ENCODE results near the gene CHRM2. TPM values are rescaled to one million over a fixed set of nuclear protein-coding genes. Genes with fewer than 3 reads are reported as not detected.

Gene CHRM2
- total and polyA plus RNA-seq, 2 donors (not counting 1 experiment from before 2014, with no cell fraction given): 7.9 to 47.1 TPM

DNA sequence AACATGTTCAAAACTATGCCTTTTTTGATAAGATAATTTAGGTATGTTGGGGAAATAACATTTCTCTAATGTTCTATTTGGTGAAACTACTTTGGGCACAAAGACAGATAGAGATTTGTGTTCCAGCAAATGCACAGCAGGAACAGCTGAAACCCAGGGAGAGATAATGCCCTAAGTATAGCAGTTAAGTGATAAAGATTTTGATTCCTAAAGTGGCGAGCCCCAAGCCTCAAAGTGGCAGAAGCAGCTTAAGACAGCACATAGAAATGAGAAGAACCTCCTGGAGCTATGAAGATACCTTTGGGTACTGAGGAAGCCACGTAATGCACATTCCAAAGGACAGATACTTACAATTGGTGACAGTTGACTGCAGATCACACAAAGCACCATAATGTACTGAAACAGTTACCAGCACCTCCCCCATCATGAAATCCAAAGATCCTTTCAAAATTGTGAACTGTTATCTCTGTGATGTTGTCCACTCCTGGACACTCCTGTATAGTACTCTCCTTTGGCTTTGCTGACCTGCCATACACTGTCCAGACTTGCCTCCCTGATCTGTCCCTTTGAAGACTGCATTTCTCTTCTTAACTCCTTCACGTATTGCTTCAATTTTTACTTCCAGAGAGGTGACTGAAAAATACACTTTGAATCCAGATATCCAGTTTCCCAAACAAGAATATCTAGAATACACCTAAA, 62.9 kb downstream of the CHRM2 start:
- Histone ChIP-seq H3K27me3 (ENCODE audit: control insufficient read depth, insufficient read depth, low read length) (no peaks in the 10 kb centered on the region), H3K9ac (ENCODE audit: insufficient read depth, low read length) (no peak overlapping the region), H3K4me3 (replicated peaks in 1 of 4; ENCODE audit: control extremely low read depth in 1 of 4, insufficient read depth in 1 of 4, low read depth in 3 of 4, low read length in 4 of 4) (no peak overlapping the region), H2AFZ (ENCODE audit: low read length) (no peak overlapping the region), H3K4me1 (ENCODE audit: control insufficient read depth, extremely low read depth, insufficient read depth, low read length) (no peaks in the 10 kb centered on the region), H3K27ac (ENCODE audit: insufficient read depth, low read length) (no peak overlapping the region), H3K4me2 (ENCODE audit: extremely low read depth, insufficient read depth, low read length) (no peak overlapping the region), H4K20me1 (ENCODE audit: control insufficient read depth, extremely low read depth, insufficient read depth, low read length) (no peaks in the 10 kb centered on the region), H3K9me3 (ENCODE audit: control insufficient read depth, insufficient read depth, low read depth, low read length) (no peaks in the 10 kb centered on the region), H3K79me2 (ENCODE audit: control insufficient read depth, insufficient read depth, low read length) (no peaks in the 10 kb centered on the region), H3K36me3 (ENCODE audit: control insufficient read depth, insufficient read depth, low read length) (no peaks in the 10 kb centered on the region)
- no peak for DNase-seq (ENCODE audit: low read depth in 2 of 2)
- TF ChIP-seq EZH2 (IDR thresholded peaks at IDR 0.05; ENCODE audit: low read length, missing control alignments): no peak
- TF ChIP-seq, protein P1, sequence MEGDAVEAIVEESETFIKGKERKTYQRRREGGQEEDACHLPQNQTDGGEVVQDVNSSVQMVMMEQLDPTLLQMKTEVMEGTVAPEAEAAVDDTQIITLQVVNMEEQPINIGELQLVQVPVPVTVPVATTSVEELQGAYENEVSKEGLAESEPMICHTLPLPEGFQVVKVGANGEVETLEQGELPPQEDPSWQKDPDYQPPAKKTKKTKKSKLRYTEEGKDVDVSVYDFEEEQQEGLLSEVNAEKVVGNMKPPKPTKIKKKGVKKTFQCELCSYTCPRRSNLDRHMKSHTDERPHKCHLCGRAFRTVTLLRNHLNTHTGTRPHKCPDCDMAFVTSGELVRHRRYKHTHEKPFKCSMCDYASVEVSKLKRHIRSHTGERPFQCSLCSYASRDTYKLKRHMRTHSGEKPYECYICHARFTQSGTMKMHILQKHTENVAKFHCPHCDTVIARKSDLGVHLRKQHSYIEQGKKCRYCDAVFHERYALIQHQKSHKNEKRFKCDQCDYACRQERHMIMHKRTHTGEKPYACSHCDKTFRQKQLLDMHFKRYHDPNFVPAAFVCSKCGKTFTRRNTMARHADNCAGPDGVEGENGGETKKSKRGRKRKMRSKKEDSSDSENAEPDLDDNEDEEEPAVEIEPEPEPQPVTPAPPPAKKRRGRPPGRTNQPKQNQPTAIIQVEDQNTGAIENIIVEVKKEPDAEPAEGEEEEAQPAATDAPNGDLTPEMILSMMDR (conservative IDR thresholded peaks at IDR 0.05 in 1 of 2, IDR thresholded peaks at IDR 0.05 in 1 of 2; ENCODE audit: low read depth in 1 of 2, low read length in 2 of 2): no peak

DNA sequence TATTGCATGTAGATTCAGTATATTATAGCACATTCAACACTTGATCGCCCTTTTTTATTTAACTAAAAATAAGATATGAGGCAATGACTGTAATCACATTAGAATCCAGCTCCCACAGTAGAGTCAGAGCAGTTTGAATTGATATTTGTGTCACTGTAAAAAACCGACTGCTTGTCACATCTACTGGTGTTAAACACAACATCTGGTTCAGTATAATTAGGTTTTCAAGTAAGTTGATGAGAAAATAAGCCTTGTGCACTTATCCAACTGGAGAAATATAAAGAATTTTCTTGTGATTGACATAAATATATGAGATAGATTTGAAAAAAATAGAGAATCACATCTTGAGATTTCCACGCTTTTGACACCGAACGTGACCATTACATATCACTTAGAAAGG, 69.0 kb downstream of the CHRM2 start:
- Histone ChIP-seq H3K36me3 (ENCODE audit: control insufficient read depth, insufficient read depth, low read length) (no peaks in the 10 kb centered on the region), H3K4me2 (ENCODE audit: extremely low read depth, insufficient read depth, low read length) (no peak overlapping the region), H3K79me2 (ENCODE audit: control insufficient read depth, insufficient read depth, low read length) (no peaks in the 10 kb centered on the region), H3K9ac (ENCODE audit: insufficient read depth, low read length) (no peak overlapping the region), H3K27me3 (ENCODE audit: control insufficient read depth, insufficient read depth, low read length) (no peaks in the 10 kb centered on the region), H2AFZ (ENCODE audit: low read length) (no peak overlapping the region), H3K27ac (ENCODE audit: insufficient read depth, low read length) (no peak overlapping the region), H3K4me3 (replicated peaks in 1 of 4; ENCODE audit: control extremely low read depth in 1 of 4, insufficient read depth in 1 of 4, low read depth in 3 of 4, low read length in 4 of 4) (no peak overlapping the region), H4K20me1 (ENCODE audit: control insufficient read depth, extremely low read depth, insufficient read depth, low read length) (no peaks in the 10 kb centered on the region), H3K4me1 (ENCODE audit: control insufficient read depth, extremely low read depth, insufficient read depth, low read length) (no peaks in the 10 kb centered on the region), H3K9me3 (ENCODE audit: control insufficient read depth, insufficient read depth, low read depth, low read length) (no peaks in the 10 kb centered on the region)
- DNase-seq (ENCODE audit: low read depth in 2 of 2): no peak
- TF ChIP-seq, protein P1 (conservative IDR thresholded peaks at IDR 0.05 in 1 of 2, IDR thresholded peaks at IDR 0.05 in 1 of 2; ENCODE audit: low read depth in 1 of 2, low read length in 2 of 2): no peak
- no peak for TF ChIP-seq EZH2 (IDR thresholded peaks at IDR 0.05; ENCODE audit: low read length, missing control alignments)

DNA sequence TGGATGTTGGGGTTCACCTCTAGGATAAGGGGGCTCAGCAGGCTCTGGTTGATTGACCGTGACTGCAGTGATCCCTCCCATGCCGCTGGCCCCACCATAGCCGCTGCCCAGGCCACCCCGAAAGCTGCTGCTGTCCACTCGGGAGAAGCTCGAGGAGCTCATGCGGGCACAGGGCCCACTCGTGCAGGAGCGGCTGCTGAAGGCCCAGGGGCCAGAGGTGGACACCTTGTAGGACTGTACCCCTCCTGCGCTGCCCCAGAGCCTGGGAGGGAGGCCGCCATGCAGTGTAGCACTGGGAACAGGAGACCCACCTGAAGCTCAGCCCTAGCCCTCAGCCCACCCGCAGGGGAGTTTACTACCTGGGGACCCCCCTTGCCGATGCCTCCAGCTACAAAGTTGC, 70.0 kb downstream of the CHRM2 start:
- H3K4me1 ChIP-seq (ENCODE audit: control insufficient read depth, extremely low read depth, insufficient read depth, low read length): no peaks in the 10 kb centered on the region
- H3K36me3 ChIP-seq (ENCODE audit: control insufficient read depth, insufficient read depth, low read length): no peaks in the 10 kb centered on the region
- no peaks in the 10 kb centered on the region for H3K9me3 ChIP-seq (ENCODE audit: control insufficient read depth, insufficient read depth, low read depth, low read length)
- no peak overlapping the region for H3K4me2 ChIP-seq (ENCODE audit: extremely low read depth, insufficient read depth, low read length)
- H4K20me1 ChIP-seq (ENCODE audit: control insufficient read depth, extremely low read depth, insufficient read depth, low read length): no peaks in the 10 kb centered on the region
- TF ChIP-seq EZH2 (IDR thresholded peaks at IDR 0.05; ENCODE audit: low read length, missing control alignments): no peak
- TF ChIP-seq, protein P1 (conservative IDR thresholded peaks at IDR 0.05 in 1 of 2, IDR thresholded peaks at IDR 0.05 in 1 of 2; ENCODE audit: low read depth in 1 of 2, low read length in 2 of 2): no peak
- no peak overlapping the region for H3K27ac ChIP-seq (ENCODE audit: insufficient read depth, low read length)
- H3K4me3 ChIP-seq (replicated peaks in 1 of 4; ENCODE audit: control extremely low read depth in 1 of 4, insufficient read depth in 1 of 4, low read depth in 3 of 4, low read length in 4 of 4): no peak overlapping the region
- no peaks in the 10 kb centered on the region for H3K79me2 ChIP-seq (ENCODE audit: control insufficient read depth, insufficient read depth, low read length)
- no peaks in the 10 kb centered on the region for H3K27me3 ChIP-seq (ENCODE audit: control insufficient read depth, insufficient read depth, low read length)
- no peak overlapping the region for H3K9ac ChIP-seq (ENCODE audit: insufficient read depth, low read length)
- no peak overlapping the region for H2AFZ ChIP-seq (ENCODE audit: low read length)
- no peak for DNase-seq (ENCODE audit: low read depth in 2 of 2)
